HG03342 (cell line): Measurements from ENCODE around the gene ROS1.
"Not testable (repeated sequence)": the region's sequence is repeated elsewhere in the genome, so short reads cannot be mapped to it uniquely, and the experiment has no call there.

Experiments used
- ATAC-seq: cut with Tn5 transposase; IDR thresholded peaks from one replicate; pipeline ENCODE4 v1.9.1; 2021; ENCODE audit warnings: mild to moderate bottlenecking, moderate library complexity; ENCODE audit not compliant: unreplicated experiment

The ROS1 gene

DNA sequence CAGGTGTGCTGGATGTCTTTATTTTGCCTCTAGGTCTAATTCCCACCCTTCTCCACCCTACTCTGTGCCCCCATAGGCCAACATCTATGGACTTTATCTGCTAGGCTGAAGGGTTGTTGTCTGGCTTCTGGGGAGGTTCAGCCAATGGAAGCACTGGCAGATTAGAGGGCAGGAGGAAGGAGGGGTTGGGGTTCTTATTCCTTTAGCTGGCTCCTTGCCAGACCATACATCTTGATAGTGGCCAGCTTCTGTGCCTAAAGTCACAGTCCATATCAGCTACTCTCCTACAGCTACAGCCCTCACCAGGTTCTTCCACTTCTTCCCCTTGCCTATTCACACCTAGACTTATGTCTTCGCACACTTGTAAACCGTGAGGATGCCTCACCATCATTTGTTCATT is 41.1 kb downstream of the ROS1 start:
- no peak for ATAC-seq

DNA sequence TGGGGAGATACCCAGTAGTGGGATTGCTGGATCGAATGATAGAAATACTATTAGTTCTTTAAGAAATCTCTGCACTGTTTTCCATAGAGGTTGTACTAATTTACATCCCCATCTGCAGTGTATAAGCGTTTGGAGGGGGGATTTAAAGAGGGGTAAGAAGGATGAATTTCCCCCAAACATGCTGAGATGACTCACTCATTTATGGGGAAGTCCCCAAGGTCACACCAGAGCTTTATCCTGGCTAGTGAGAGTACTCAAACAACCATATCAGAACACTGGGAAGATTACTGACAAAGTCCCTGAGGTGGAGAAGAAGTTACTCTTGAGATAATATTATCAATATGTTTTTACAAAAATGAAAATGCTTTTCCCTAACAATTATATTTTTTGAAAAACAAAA is 44.0 kb downstream of the ROS1 start:
- ATAC-seq = peak; percentile 55

DNA sequence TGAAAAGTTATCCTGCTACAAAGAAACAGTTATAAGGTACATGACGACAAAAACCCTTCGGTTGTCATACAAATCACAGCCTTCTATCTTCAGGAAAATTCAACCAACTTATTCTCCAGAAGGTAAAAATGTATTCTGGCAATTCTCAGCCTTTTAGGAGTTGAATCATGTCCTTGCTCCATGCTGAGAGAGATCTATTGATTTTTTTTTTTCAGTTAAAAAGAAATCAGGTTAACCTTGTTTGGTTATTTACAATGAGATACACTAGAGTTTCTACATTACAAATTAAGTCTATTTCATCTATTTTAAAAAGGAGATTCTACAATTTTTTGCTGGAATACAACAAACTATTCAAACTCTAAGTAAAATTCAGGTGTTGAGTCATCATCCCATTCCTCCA is 45.4 kb downstream of the ROS1 start:
- no peak for ATAC-seq

DNA sequence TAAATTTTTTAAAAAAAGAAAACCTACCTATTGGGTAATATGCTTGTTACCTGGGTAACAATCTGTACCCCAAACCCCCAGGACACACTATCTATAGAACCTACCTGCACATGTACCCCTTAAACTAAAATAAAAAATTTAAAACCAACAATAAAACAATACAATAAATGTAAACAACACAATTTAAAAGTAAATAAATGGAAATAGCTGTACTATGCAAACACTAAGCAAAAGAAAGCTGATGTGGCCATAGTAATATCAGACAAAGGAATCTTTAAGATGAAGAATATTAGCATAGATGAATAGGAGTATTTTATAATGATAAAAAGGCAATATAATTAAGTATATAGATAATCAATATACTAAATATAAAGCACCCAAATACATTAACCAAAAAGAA is 50.3 kb downstream of the ROS1 start:
- ATAC-seq = no peak

DNA sequence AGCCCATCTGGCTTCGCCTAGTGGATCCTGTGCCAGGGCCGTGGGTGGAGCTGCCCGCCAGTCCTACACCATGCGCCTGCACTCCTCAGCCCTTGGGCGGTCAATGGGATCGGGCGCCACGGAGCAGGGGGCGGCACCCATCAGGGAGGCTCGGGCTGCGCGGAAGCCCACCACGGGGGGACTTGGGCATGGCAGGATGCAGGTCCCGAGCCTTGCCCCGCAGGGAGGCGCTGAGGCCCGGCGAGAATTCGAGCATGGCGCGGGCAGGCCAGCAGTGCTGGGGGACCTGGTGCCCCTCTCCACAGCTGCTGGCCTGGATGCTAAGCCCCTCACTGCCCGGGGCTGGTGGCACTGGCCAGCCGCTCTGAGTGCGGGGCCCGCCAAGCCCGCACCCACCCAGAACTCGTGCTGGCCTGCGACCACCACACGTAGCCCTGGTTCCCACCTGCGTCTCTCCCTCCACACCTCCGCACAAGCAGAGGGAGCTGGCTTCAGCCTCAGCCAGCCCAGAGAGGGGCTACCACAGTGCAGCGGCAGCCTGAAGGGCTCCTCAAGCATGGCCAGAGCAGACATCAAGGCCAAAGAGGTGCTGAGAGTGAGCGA is 52.4 kb downstream of the ROS1 start:
- no peak for ATAC-seq

DNA sequence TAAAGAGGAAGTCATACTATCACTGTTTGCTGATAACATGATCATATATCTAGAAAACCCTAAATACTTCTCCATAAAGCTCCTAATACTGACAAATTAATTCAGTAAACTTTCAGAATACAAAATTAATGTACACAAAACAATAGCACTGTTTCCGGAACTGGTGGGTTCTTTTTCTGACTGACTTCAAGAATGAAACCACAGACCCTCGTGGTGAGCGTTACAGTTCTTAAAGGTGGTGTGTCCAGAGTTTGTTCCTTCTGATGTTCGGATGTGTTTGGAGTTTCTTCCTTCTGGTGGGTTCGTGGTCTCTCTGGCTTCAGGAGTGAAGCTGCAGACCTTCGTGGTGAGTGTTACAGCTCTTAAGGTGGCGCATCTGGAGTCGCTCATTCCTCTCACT is 53.5 kb downstream of the ROS1 start:
- not testable (repeated sequence) for ATAC-seq

- ATAC-seq = no peak
Observed at GRCh38 chr6:117371492-117371891, 54.2 kb downstream of the ROS1 start.

DNA sequence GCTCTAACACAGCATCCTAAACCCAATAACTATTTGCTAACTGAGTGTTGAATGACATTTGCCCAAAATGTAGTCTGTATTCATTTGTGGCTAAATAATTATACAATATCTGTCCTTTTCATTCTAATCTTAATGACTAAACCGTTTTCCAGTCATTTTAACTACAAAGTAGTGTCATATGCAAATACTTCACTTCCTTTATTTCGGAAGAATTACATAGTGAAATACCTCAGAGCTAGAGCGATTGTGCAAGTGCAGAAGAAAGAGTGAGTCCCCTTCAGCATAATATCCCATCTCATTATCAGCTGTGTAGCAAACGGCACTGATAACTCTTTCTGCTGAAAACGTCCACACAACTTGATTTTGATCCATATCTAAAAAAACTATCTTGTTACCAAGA is 66.2 kb downstream of the ROS1 start:
- ATAC-seq = no peak

- ATAC-seq = no peak
Observed at GRCh38 chr6:117354671-117355070, 71.1 kb downstream of the ROS1 start.

GRCh38 chr6:117352466-117353081 is 73.2 kb downstream of the ROS1 start:
- peak; percentile 87 for ATAC-seq

DNA sequence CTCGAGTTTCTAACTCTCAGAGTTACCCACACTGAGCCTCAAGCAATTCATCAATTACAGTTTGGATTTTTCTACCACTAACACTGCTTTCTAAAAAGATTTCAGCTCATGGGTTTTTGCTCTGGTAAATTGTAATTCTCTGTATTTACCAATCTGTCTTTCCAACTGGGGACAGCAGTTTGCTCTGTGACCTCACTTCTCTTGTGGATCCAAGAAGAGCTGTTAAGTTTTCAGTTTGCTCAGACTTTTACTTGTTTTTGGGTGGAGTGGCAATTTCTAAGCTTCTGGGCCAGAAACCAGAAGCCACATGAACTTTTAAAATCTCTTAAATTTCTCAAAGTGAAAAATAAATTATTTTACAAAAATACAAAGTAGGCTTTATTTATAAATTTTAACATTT is 74.2 kb downstream of the ROS1 start:
- ATAC-seq = no peak

DNA sequence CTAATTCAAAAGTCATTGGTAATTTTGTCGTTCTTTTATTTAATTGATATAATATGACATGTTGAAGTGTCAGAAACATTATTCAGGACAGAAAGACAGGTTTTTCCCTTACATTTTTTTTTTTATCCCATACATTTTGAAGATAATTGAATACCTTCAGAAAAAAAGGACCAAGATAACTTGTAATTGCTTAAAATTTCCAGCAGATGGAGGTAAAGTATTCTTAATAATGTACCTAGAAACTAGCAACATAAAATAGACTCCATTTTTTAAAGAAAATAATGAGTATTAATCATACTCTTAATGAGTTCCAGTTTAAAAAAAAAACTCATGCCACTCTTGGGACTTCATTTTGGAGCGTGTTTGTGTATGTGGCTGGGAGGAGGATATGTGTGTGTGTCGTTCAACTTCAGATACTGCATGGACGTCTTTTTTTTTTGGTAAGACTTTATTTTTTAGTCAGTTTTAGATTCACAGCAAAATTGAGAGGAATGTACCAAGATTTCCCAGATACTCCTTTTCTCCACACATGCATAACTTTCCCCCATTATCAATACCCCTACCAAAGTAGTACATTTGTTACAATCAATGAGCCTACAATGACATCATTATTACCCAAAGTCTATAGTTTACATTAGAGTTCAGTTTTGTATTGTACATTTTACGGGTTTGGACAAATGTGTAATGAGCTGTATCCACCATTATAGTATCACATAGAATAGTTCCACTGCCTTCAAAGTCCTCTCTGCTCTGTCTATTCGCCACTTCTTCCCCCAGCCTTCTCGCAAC is 79.4 kb downstream of the ROS1 start:
- ATAC-seq = no peak

DNA sequence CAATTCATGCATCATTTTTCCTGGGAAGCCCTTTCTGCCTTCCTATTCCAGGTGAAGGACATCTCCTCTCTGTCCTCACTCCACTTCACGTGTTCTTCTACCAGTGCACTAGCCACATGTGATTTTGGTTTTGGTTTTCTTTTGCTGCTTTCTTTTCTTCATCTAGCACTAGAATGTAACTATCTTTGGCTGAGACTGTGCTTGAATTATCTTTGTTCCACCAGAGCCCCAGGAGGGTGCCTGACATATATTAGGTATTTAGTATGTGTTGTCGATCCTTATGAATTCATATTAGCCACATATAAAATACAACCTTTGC is 80.5 kb downstream of the ROS1 start:
- no peak for ATAC-seq

DNA sequence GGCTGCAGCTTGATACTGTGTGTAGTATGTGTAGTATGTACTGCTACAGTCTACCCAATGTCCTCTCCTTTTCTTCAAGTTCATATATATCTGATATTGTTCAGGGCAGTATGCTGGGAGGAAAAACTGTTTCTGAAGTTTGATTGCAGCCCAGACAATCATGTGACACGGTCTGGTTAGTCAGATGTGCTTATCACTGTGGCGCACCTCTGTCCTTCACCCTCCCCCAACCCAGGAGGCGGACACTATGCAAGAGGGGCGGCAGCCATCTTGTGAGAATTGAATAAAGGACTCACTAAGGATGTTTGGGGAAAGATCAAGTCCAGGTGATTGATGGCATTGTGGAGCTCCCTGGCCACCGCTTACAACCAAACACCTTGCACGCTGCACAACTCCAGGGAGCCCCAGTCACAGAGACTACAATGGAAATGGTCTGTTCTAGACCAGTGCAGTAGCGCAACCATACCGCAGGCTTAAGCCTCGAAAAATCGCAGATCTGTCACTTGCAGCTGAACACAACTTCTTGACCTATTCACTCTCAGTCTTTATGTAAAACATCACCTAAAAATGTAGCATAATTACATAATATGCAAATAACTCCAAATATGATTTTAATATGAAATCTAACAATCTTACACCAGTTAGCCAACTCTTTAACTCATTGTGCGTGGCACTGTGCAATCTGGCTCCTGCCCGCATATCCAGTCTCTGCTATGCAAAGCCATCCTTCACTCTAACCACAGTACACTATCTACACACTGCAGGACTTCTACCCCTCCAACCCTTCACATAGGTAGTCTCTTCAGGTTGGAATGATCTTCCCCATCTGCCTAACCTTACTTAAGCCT is 81.1 kb downstream of the ROS1 start:
- no peak for ATAC-seq

- ATAC-seq = no peak
Observed at GRCh38 chr6:117338567-117338966, 87.2 kb downstream of the ROS1 start.

- no peak for ATAC-seq
Observed at GRCh38 chr6:117329926-117330325, 95.8 kb downstream of the ROS1 start.

GRCh38 chr6:117328500-117328899 is 97.2 kb downstream of the ROS1 start:
- no peak for ATAC-seq

- ATAC-seq = no peak
Observed at GRCh38 chr6:117328005-117328389, 97.7 kb downstream of the ROS1 start.

GRCh38 chr6:117327149-117328004 is 98.4 kb downstream of the ROS1 start:
- no peak for ATAC-seq

DNA sequence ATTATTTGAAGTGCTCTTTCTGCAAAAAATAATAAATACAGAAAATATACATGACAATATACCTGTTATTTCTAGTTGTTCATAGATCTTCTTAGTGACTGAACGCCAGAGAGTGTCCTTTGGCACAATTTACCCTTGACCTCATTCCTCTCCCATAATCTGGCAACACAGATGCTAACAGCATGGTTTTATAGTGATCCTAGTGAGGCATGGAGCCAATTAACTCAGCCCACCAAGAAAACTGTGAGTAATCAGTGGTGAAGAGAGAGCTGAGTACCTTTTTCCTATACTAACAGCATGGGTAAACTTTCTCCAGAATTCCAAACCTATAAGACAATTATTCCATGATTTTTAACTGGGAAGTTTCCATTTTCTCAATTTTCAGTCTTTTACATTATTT is 99.3 kb downstream of the ROS1 start:
- no peak for ATAC-seq

DNA sequence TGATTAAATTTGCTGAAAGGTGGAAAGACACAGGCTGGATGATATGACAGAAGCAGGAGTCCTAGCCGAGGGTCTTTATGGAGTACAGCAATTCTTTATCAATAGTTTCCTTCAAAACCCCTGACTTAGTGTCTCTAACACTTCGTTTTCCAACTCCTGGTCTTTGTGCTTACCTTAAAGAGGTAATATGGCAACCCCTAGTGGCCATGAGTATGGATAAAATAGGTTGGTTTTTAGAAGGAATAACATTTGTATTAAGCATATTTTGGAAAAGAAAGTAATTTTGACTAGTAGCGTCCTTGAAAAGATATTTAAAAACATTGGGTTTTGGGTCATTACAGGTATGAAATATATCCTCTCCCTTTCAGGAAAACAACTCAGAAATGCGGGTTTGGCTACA is 108.5 kb downstream of the ROS1 start:
- no peak for ATAC-seq
